K562 treated with DMSO at 1 percent for 24 hours (cell line): ENCODE results near the gene XPO5. TPM values are rescaled to one million over a fixed set of nuclear protein-coding genes. Genes with fewer than 3 reads are reported as not detected.

Experiments
- total RNA-seq: library from RNA; unstranded; fragments of 300-600 nt; gene quantifications from 2 replicates; pipeline ENCODE4 v1.2.3, GENCODE V29; 2022; ENCODE audit warnings: low read depth; ENCODE audit not compliant: insufficient read depth

The XPO5 gene
- total RNA-seq, result 58.4 and 77.1 TPM in 2 replicates

DNA sequence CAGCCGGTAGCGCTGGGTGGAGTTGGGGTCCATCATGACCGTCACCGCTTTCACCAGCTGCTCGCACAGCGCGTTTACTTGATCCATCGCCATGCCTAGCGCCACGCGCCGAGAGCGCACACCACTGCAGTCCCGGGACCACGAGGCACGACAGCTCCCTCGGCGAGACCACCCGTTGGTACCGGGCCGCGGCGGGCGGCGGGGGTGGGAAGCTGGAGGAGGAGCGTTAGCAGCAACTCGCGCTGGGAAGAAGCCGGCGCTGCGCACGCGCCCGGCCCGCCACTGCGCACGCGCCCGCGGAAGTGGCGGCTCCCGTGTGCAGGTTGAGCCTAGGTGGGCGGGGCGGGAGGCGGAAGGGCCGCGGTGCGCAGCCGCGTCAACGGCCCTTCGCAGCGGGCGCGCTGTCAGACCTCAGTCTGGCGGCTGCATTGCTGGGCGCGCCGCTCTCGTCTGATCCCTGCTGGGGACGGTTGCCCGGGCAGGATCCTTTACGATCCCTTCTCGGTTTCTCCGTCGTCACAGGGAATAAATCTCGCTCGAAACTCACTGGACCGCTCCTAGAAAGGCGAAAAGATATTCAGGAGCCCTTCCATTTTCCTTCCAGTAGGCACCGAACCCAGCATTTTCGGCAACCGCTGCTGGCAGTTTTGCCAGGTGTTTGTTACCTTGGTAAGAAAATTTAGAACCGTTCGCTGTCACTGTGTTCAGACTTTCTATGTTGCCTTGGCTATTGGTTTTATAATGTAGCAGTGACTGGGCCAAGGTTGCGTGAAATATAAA lies at the start of gene XPO5, which contains the start of gene POLH:
XPO5 (minus strand) TSS at position 267 of the 780 bp plus-strand sequence; CDS start at position 93, 174 bp downstream.
POLH (plus strand) TSS at position 414 of the 780 bp plus-strand sequence. CDS start 6,135 bp downstream, outside the sequence.

GRCh38 chr6:43516697-43517504 lies 58.9 kb downstream of the XPO5 start, which contains the start of the genes POLR1C and YIPF3:
Gene POLR1C, plus strand, starts transcription at chr6:43517089. Its CDS starts 21 bp downstream, at chr6:43517110.
Gene YIPF3, minus strand, starts transcription at chr6:43516926. Its CDS starts 119 bp downstream, at chr6:43516807.

DNA sequence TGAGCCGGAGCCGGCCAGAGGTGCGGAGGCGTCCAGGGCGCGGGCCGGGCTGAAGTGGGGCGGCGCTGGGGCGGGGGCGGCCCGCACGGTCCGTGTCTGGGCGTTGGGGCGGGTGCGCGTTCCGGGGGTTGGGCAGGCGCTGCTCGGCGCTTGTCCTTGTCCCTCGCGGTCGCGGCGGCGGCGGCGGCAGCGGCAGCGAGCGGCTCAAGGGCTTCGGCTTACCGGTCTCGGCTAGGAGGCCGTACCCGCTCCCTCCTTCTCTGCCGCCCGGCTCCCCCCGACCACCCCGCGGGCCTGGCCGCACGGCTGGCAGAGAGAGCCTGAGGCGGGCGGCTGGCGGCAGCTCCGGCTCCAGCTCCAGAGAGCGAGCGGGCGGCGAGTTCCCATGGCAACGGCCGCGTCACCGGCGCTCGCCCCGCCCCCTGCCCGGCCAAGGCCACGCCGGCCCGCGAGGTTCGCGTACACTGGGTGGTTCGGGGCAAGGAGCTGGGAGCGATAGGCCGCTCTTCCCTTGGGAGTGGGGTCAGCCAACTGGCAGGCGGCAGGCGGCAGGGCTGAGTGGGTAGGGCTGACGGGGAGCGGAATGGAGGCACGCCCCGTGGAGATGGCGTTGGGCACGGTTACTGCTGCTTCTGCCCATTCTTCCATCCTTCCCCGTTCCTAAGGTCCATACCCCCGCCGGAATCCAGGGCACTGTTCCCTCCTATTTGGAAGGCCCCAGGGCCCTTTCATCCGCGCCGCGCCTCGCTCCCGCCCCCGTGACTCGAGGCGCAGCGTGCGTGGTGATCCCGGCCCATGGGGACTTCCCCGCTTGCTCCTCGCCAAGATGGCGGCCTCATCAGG lies 65.6 kb downstream of the XPO5 start, which contains the start of gene LRRC73:
LRRC73 (minus strand) TSS at position 363 of the 843 bp plus-strand sequence. CDS start 561 bp downstream, outside the sequence.

DNA sequence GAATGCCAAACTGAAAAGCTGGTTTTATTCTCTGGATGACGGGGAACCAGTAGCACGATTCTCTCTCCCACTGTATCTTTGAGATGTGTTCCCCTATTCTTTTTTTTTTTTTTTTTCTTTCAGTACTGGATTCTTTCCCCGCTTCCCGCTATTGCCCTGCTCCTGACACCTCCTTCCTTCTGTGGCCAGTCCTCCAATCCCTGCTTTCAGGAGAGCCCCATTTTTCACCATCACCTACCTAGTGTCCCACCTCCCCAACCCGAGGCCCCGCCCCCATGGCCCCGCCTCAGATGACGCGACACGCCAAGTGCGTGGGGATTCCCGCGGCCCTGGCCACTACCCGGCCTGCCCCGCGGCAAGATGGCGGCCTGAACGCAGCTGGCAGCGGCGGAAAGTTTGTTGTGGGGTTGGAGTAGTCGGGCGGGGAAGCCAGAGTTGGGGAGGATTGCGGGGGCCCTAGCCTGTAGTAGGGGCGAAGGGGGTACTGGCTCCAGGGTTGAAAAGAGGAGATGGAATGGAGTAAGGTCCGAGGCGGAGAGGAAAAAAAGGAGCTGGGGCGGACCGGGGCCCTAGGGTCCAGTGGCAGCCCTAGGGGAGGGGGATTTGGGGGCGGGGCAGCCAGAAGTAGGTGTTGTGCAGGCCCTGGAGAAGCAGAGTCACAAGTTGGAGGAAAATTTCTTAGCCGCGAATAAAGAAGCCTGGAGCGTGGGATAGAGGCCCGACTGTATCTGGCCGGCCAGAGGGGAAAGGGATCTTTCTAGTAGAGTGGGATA lies 98.4 kb downstream of the XPO5 start, which contains the start of gene TJAP1:
TJAP1 (plus strand) TSS at position 336 of the 773 bp plus-strand sequence. CDS start 21,432 bp downstream, outside the sequence.

Other genes with a start within 250 kb of the XPO5 start
- gene ZNF318, start 206.4 kb downstream of the XPO5 start, total RNA-seq, result 20.9 and 23.3 TPM in 2 replicates
- gene ABCC10, start 148.5 kb downstream of the XPO5 start, total RNA-seq, result 30.5 and 32.8 TPM in 2 replicates
- gene DLK2, start 120.5 kb downstream of the XPO5 start, total RNA-seq, result 1.9 and 3.7 TPM in 2 replicates
- 41.2 and 45.2 TPM in 2 replicates for gene TJAP1, start 98.5 kb downstream of the XPO5 start, total RNA-seq
- 1.2 and 1.3 TPM in 2 replicates for gene LRRC73, start 65.7 kb downstream of the XPO5 start, total RNA-seq
- 144 and 148 TPM in 2 replicates for gene YIPF3, start 59.1 kb downstream of the XPO5 start, total RNA-seq
- gene POLR1C, start 58.9 kb downstream of the XPO5 start, total RNA-seq, result 38.0 and 45.8 TPM in 2 replicates
- 27.2 and 35.2 TPM in 2 replicates for gene POLH, start 147 bp upstream of the XPO5 start, total RNA-seq
- gene GTPBP2, start 53.2 kb upstream of the XPO5 start, total RNA-seq, result 231 and 248 TPM in 2 replicates
- 71.1 and 74.5 TPM in 2 replicates for gene MAD2L1BP, start 59.8 kb upstream of the XPO5 start, total RNA-seq
- 0.60 and 0.66 TPM in 2 replicates for gene RSPH9, start 69.0 kb upstream of the XPO5 start, total RNA-seq
- 143 and 147 TPM in 2 replicates for gene MRPS18A, start 111.8 kb upstream of the XPO5 start, total RNA-seq
- 156 and 189 TPM in 2 replicates for gene VEGFA, start 194.2 kb upstream of the XPO5 start, total RNA-seq